Astrocyte (in vitro differentiated cells and primary cell): ENCODE measurements around the gene CTNNA3.

Source experiments
- EZH2 ChIP-seq: IDR thresholded peaks from 2 replicates; pipeline ENCODE4 v1.6.1; 2012; ENCODE audit warnings: mild to moderate bottlenecking, low read length, inconsistent platforms; ENCODE audit not compliant: insufficient read depth
- TF ChIP-seq, protein P1 (sequence below): IDR thresholded peaks from 2 replicates; pipeline ENCODE4 v1.5.1; 2011; ENCODE audit warnings: low read depth, mild to moderate bottlenecking, inconsistent platforms, low read length, moderate library complexity; ENCODE audit not compliant: insufficient read depth

DNA sequence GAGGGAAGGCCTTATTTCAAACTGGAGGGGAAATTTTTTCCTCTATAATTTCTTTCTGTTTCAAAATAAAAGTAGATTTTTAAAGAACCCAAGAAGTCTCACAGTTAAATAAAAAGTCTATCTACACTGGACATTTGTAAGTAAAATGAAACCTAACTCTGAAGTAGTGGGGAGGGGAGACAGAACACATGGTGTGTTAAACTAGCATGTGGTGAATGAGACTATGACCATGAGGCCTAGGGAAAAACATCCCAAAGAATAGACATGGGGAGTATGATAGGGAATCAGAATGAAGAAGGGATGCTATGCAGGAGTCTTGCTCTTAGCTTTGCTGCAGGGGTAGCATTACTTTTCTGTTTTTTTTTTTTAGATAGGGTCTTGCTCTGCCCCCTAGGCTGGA, 1831.5 kb downstream of the CTNNA3 start:
- TF ChIP-seq, protein P1, sequence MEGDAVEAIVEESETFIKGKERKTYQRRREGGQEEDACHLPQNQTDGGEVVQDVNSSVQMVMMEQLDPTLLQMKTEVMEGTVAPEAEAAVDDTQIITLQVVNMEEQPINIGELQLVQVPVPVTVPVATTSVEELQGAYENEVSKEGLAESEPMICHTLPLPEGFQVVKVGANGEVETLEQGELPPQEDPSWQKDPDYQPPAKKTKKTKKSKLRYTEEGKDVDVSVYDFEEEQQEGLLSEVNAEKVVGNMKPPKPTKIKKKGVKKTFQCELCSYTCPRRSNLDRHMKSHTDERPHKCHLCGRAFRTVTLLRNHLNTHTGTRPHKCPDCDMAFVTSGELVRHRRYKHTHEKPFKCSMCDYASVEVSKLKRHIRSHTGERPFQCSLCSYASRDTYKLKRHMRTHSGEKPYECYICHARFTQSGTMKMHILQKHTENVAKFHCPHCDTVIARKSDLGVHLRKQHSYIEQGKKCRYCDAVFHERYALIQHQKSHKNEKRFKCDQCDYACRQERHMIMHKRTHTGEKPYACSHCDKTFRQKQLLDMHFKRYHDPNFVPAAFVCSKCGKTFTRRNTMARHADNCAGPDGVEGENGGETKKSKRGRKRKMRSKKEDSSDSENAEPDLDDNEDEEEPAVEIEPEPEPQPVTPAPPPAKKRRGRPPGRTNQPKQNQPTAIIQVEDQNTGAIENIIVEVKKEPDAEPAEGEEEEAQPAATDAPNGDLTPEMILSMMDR = no peak
- no peak for TF ChIP-seq EZH2
